Suprapubic skin (tissue), 3 donors: ENCODE data around the gene TANC1.

Experiments
- CTCF ChIP-seq, 2 donors: fragments of 200-600 bp in 1 of 2; fragments of 450-650 bp in 1 of 2; sonication (generic) in 1 of 2; IDR thresholded peaks; one replicate each; pipeline ENCODE4 v1.5.1; 2016 to 2019; ENCODE audit warnings: antibody characterized with exemption in 2 of 2, mild to moderate bottlenecking in 1 of 2, moderate library complexity in 1 of 2
- EP300 ChIP-seq: sonication (generic); formaldehyde crosslinking; IDR thresholded peaks from one replicate; pipeline ENCODE4 v1.6.1; 2017; ENCODE audit warnings: antibody characterized with exemption
- POLR2A ChIP-seq, 2 donors: fragments of 450-650 bp; IDR thresholded peaks; one replicate each; pipeline ENCODE4 v1.6.1; 2017; ENCODE audit warnings: antibody characterized with exemption in 2 of 2, mild to moderate bottlenecking in 2 of 2, moderate library complexity in 2 of 2

GRCh38 chr2:159015823-159016222 lies 47.4 kb downstream of the TANC1 start:
- TF ChIP-seq CTCF (IDR thresholded peaks at IDR 0.05) (no peak), POLR2A (IDR thresholded peaks at IDR 0.05) (no peak), EP300 (no peak)
